Measurements from ENCODE around the gene HES4.
A peak's percentile ranks its signal among the peaks of the same experiment; 100 is the strongest.

Gene HES4

DNA sequence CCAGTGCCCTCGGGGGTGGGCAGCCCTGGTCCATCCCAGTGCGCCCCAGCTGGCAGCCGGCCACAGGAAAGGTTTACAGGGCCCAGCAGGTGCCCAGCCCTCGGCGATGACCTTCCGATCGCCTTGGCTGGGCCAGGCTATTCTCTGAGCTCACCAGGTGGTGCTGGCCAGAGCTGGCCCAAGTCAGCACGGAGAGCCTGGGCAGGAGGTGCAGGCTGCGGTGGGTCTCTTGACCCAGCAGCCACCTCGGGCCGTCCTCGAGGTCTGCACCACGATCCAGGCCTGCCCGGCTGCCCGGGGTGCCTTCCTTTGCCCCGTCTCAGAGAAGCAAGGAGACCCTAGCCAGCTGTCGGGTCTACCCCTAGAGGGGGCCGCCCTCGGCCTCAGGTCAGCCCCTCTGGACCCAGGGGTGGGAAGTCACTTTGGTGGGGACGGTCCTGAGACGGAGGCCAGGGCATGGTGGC, 18.4 kb downstream of the HES4 start:
- Histone ChIP-seq H3K9me3 (replicated peaks in 1 of 2; ENCODE audit: control insufficient read depth in 2 of 2, insufficient read depth in 1 of 2, low read depth in 1 of 2, low read length in 2 of 2) (no peaks in the 10 kb centered on the region), H3K4ac (ENCODE audit: low read length) (no peak overlapping the region), H4K8ac (ENCODE audit: low read depth, low read length) (no peak overlapping the region), H3K4me1 (ENCODE audit: control insufficient read depth in 2 of 2, insufficient read depth in 1 of 2, low read depth in 1 of 2, low read length in 2 of 2) (no peaks in the 10 kb centered on the region), H3K4me2 (ENCODE audit: insufficient read depth, low read length, poor library complexity, severe bottlenecking) (no peak overlapping the region), H3K36me3 (replicated peaks in 1 of 2; ENCODE audit: control insufficient read depth in 2 of 2, insufficient read depth in 2 of 2, low read length in 2 of 2) (no peaks in the 10 kb centered on the region), H3K18ac (ENCODE audit: low read length) (peak overlapping the region; percentile 48), H2BK120ac (ENCODE audit: low read depth, low read length) (no peak overlapping the region), H3K9ac (ENCODE audit: low read depth, low read length, poor library complexity) (no peak overlapping the region), H2BK5ac (ENCODE audit: low read length) (peak overlapping the region; percentile 24), H3K79me1 (ENCODE audit: low read depth, low read length) (no peaks in the 10 kb centered on the region), H3K4me3 (ENCODE audit: low read length in 2 of 2) (no peak overlapping the region), H2BK12ac (ENCODE audit: low read length) (peak overlapping the region; percentile 58), H3K27me3 (ENCODE audit: control insufficient read depth in 3 of 3, insufficient read depth in 3 of 3, low read depth in 1 of 3, low read length in 3 of 3) (peaks cover 0 to 51% (median 4%) of the 10 kb centered on the region in 3 experiments), H2AK5ac (ENCODE audit: low read depth, low read length) (peak overlapping the region; percentile 52), H2BK15ac (ENCODE audit: low read length) (peak overlapping the region; percentile 37), H4K91ac (ENCODE audit: low read depth, low read length, poor library complexity) (no peak overlapping the region), H3K14ac (ENCODE audit: low read length) (no peak overlapping the region), H3K27ac (replicated peaks; ENCODE audit: low read length) (no peak overlapping the region), H3K23ac (ENCODE audit: low read depth, low read length, poor library complexity) (peak overlapping the region; percentile 43), H2AFZ (ENCODE audit: low read length) (no peak overlapping the region)
- no peak for DNase-seq (ENCODE audit: low spot score)
- WGBS, 2 donors (ENCODE audit: extremely low coverage in 2 of 2, insufficient read length in 2 of 2, insufficient replicate concordance in 1 of 2) = no CpG with 5 or more reads among the region's 21 CpGs

DNA sequence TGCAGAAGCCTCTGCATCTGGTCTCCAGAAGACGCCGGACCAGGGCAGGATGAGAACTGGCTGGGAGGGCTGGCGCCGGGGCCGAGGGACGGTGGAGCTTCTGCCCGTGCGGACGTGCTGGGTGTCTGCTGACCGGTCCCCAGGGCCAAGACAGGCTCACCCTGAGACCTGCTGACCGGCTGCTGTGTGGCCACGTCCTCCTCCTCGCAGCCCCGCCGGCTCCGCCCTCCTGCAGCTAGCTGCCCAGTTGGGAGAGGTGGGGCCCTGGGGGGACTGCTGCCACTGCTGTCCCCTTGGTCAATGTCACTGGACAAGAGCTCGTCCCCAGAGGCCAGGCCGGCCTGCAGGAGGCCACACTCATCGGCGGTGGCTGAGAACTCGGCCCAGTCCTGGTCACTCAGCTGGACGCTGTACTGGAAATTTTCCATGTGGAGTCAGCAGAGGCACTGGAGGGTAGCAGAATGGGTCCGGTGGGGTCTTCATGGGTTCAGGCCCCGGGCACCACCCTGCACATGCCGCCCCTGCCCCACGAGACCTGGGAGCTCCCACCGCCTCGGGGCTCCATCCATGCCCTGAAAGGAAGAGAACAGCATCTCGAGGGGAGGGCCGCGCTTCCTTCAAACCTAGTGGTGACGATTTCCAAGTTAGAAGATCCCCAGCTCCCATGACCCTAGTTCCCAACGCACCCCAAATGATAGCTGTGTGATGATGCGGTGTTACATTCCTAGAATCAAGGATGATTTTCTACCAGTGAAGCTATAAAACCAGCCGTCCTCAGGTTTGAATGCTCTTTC, 19.1 kb downstream of the HES4 start:
- Histone ChIP-seq H3K9ac (ENCODE audit: low read depth, low read length, poor library complexity) (peak overlapping the region; percentile 60), H2AFZ (ENCODE audit: low read length) (no peak overlapping the region), H2BK12ac (ENCODE audit: low read length) (no peak overlapping the region), H2BK5ac (ENCODE audit: low read length) (peak overlapping the region; percentile 75), H3K9me3 (replicated peaks in 1 of 2; ENCODE audit: control insufficient read depth in 2 of 2, insufficient read depth in 1 of 2, low read depth in 1 of 2, low read length in 2 of 2) (no peaks in the 10 kb centered on the region), H2BK15ac (ENCODE audit: low read length) (peak overlapping the region; percentile 67), H3K4ac (ENCODE audit: low read length) (no peak overlapping the region), H4K8ac (ENCODE audit: low read depth, low read length) (no peak overlapping the region), H3K18ac (ENCODE audit: low read length) (peak overlapping the region; percentile 38), H3K4me1 (ENCODE audit: control insufficient read depth in 2 of 2, insufficient read depth in 1 of 2, low read depth in 1 of 2, low read length in 2 of 2) (peaks cover 0 to 1% of the 10 kb centered on the region in 2 donors), H3K4me3 (ENCODE audit: low read length in 2 of 2) (no peak overlapping the region), H2AK5ac (ENCODE audit: low read depth, low read length) (peak overlapping the region; percentile 84), H3K4me2 (ENCODE audit: insufficient read depth, low read length, poor library complexity, severe bottlenecking) (no peak overlapping the region), H3K79me1 (ENCODE audit: low read depth, low read length) (no peaks in the 10 kb centered on the region), H3K36me3 (replicated peaks in 1 of 2; ENCODE audit: control insufficient read depth in 2 of 2, insufficient read depth in 2 of 2, low read length in 2 of 2) (no peaks in the 10 kb centered on the region), H3K27ac (replicated peaks; ENCODE audit: low read length) (no peak overlapping the region), H3K27me3 (ENCODE audit: control insufficient read depth in 3 of 3, insufficient read depth in 3 of 3, low read depth in 1 of 3, low read length in 3 of 3) (peaks cover 0 to 57% (median 5%) of the 10 kb centered on the region in 3 experiments), H4K91ac (ENCODE audit: low read depth, low read length, poor library complexity) (no peak overlapping the region), H3K14ac (ENCODE audit: low read length) (peak overlapping the region; percentile 71), H3K23ac (ENCODE audit: low read depth, low read length, poor library complexity) (peak overlapping the region; percentile 80), H2BK120ac (ENCODE audit: low read depth, low read length) (no peak overlapping the region)
- no peak for DNase-seq (ENCODE audit: low spot score)
- no CpG with 5 or more reads among the region's 35 CpGs for WGBS, 2 donors (ENCODE audit: extremely low coverage in 2 of 2, insufficient read length in 2 of 2, insufficient replicate concordance in 1 of 2)

DNA sequence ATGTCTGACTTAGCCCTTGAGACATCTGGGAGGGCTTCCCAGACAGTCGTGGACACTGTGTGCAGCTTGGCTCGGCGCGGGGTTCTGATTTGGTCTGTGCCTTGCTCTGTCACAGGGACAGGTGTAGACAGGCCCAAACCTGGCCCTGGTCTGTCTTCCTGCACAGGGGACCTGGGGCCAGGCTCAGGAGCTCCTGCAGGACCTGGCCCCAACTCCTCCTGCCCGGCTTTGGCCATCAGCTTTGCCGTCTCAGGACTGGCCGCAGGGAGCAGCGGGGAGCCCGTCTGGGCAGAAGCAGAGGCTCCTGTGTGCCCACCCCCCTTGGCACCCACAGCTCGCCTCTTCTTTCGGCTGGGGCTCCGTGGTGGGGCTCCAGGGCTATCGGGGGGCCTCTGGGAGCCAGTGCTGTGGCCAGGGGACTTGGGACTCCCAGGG, 19.7 kb downstream of the HES4 start:
- Histone ChIP-seq H4K91ac (ENCODE audit: low read depth, low read length, poor library complexity) (no peak overlapping the region), H3K4me3 (ENCODE audit: low read length in 2 of 2) (no peak overlapping the region), H3K9ac (ENCODE audit: low read depth, low read length, poor library complexity) (no peak overlapping the region), H3K9me3 (replicated peaks in 1 of 2; ENCODE audit: control insufficient read depth in 2 of 2, insufficient read depth in 1 of 2, low read depth in 1 of 2, low read length in 2 of 2) (no peaks in the 10 kb centered on the region), H3K79me1 (ENCODE audit: low read depth, low read length) (no peaks in the 10 kb centered on the region), H2AK5ac (ENCODE audit: low read depth, low read length) (peak overlapping the region; percentile 84), H2BK12ac (ENCODE audit: low read length) (no peak overlapping the region), H3K36me3 (replicated peaks in 1 of 2; ENCODE audit: control insufficient read depth in 2 of 2, insufficient read depth in 2 of 2, low read length in 2 of 2) (no peaks in the 10 kb centered on the region), H3K23ac (ENCODE audit: low read depth, low read length, poor library complexity) (peak overlapping the region; percentile 50), H3K27me3 (ENCODE audit: control insufficient read depth in 3 of 3, insufficient read depth in 3 of 3, low read depth in 1 of 3, low read length in 3 of 3) (peaks cover 0 to 60% (median 8%) of the 10 kb centered on the region in 3 experiments), H2BK5ac (ENCODE audit: low read length) (no peak overlapping the region), H3K4me1 (ENCODE audit: control insufficient read depth in 2 of 2, insufficient read depth in 1 of 2, low read depth in 1 of 2, low read length in 2 of 2) (peaks cover 0 to 1% of the 10 kb centered on the region in 2 donors), H3K18ac (ENCODE audit: low read length) (no peak overlapping the region), H2BK120ac (ENCODE audit: low read depth, low read length) (no peak overlapping the region), H3K14ac (ENCODE audit: low read length) (no peak overlapping the region), H3K27ac (replicated peaks; ENCODE audit: low read length) (no peak overlapping the region), H3K4ac (ENCODE audit: low read length) (no peak overlapping the region), H2BK15ac (ENCODE audit: low read length) (peak overlapping the region; percentile 67), H4K8ac (ENCODE audit: low read depth, low read length) (no peak overlapping the region), H2AFZ (ENCODE audit: low read length) (no peak overlapping the region), H3K4me2 (ENCODE audit: insufficient read depth, low read length, poor library complexity, severe bottlenecking) (no peak overlapping the region)
- no peak for DNase-seq (ENCODE audit: low spot score)
- no CpG with 5 or more reads among the region's 13 CpGs for WGBS, 2 donors (ENCODE audit: extremely low coverage in 2 of 2, insufficient read length in 2 of 2, insufficient replicate concordance in 1 of 2)

DNA sequence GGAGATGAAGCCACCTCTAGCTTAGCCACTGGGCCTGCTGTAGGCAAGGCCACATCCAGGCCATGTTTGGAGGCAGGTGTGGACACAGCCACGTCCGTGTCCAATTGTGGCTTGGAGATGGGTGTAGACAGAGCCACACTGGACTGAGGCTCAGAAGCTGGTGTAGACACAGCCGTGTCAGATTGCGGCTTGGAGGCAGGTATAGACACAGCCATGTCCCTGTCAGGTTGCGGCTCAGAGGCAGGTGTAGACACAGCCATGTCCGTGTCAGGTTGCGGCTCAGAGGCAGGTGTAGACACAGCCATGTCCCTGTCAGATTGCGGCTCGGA, 20.2 kb downstream of the HES4 start:
- Histone ChIP-seq H3K36me3 (replicated peaks in 1 of 2; ENCODE audit: control insufficient read depth in 2 of 2, insufficient read depth in 2 of 2, low read length in 2 of 2) (no peaks in the 10 kb centered on the region), H3K4ac (ENCODE audit: low read length) (no peak overlapping the region), H3K27me3 (ENCODE audit: control insufficient read depth in 3 of 3, insufficient read depth in 3 of 3, low read depth in 1 of 3, low read length in 3 of 3) (peaks cover 0 to 62% (median 10%) of the 10 kb centered on the region in 3 experiments), H3K23ac (ENCODE audit: low read depth, low read length, poor library complexity) (peak overlapping the region; percentile 50), H2AFZ (ENCODE audit: low read length) (no peak overlapping the region), H2AK5ac (ENCODE audit: low read depth, low read length) (no peak overlapping the region), H4K8ac (ENCODE audit: low read depth, low read length) (no peak overlapping the region), H3K18ac (ENCODE audit: low read length) (no peak overlapping the region), H3K14ac (ENCODE audit: low read length) (peak overlapping the region; percentile 27), H3K9ac (ENCODE audit: low read depth, low read length, poor library complexity) (no peak overlapping the region), H3K27ac (replicated peaks; ENCODE audit: low read length) (no peak overlapping the region), H3K9me3 (replicated peaks in 1 of 2; ENCODE audit: control insufficient read depth in 2 of 2, insufficient read depth in 1 of 2, low read depth in 1 of 2, low read length in 2 of 2) (no peaks in the 10 kb centered on the region), H2BK120ac (ENCODE audit: low read depth, low read length) (no peak overlapping the region), H2BK12ac (ENCODE audit: low read length) (no peak overlapping the region), H3K4me2 (ENCODE audit: insufficient read depth, low read length, poor library complexity, severe bottlenecking) (no peak overlapping the region), H3K79me1 (ENCODE audit: low read depth, low read length) (no peaks in the 10 kb centered on the region), H2BK15ac (ENCODE audit: low read length) (no peak overlapping the region), H3K4me1 (ENCODE audit: control insufficient read depth in 2 of 2, insufficient read depth in 1 of 2, low read depth in 1 of 2, low read length in 2 of 2) (peaks cover 0 to 1% of the 10 kb centered on the region in 2 donors), H2BK5ac (ENCODE audit: low read length) (no peak overlapping the region), H4K91ac (ENCODE audit: low read depth, low read length, poor library complexity) (no peak overlapping the region), H3K4me3 (ENCODE audit: low read length in 2 of 2) (peak overlapping the region in 1 of 2 donors; percentile 48)
- DNase-seq (ENCODE audit: low spot score) = no peak
- WGBS, 2 donors (ENCODE audit: extremely low coverage in 2 of 2, insufficient read length in 2 of 2, insufficient replicate concordance in 1 of 2) = no CpG with 5 or more reads among the region's 9 CpGs

Measured in neuronal stem cell (in vitro differentiated cells).